GM18508 (cell line): ENCODE data around the gene NKX6-2.
"Not testable (repeated sequence)": the region's sequence is repeated elsewhere in the genome, so short reads cannot be mapped to it uniquely, and the experiment has no call there.

Source experiments
- ATAC-seq: cut with Tn5 transposase; IDR thresholded peaks from one replicate; pipeline ENCODE4 v1.9.1; 2021; ENCODE audit warnings: moderate number of reproducible peaks; ENCODE audit not compliant: insufficient read depth, unreplicated experiment

The NKX6-2 gene

GRCh38 chr10:132784866-132785722 is 853 bp downstream of the NKX6-2 start:
- no peak for ATAC-seq

GRCh38 chr10:132783940-132784865 is 1.7 kb downstream of the NKX6-2 start:
- ATAC-seq: no peak

- no peak for ATAC-seq
Measured at GRCh38 chr10:132783165-132783939, 2.6 kb downstream of the NKX6-2 start.

GRCh38 chr10:132781556-132781955 is 4.4 kb downstream of the NKX6-2 start:
- ATAC-seq: no peak

- ATAC-seq: no peak
Measured at GRCh38 chr10:132780356-132780755, 5.6 kb downstream of the NKX6-2 start.

GRCh38 chr10:132779549-132780294 is 6.2 kb downstream of the NKX6-2 start:
- no peak for ATAC-seq

GRCh38 chr10:132777441-132777840 is 8.5 kb downstream of the NKX6-2 start:
- ATAC-seq: no peak

- no peak for ATAC-seq
Measured at GRCh38 chr10:132776821-132777220, 9.1 kb downstream of the NKX6-2 start.

GRCh38 chr10:132776186-132776585 is 9.8 kb downstream of the NKX6-2 start:
- no peak for ATAC-seq

GRCh38 chr10:132774902-132775863 is 10.8 kb downstream of the NKX6-2 start:
- ATAC-seq: no peak

GRCh38 chr10:132774181-132774901 is 11.6 kb downstream of the NKX6-2 start:
- no peak for ATAC-seq

GRCh38 chr10:132772816-132773215 is 13.1 kb downstream of the NKX6-2 start:
- ATAC-seq: not testable (repeated sequence)

GRCh38 chr10:132770061-132771021 is 15.6 kb downstream of the NKX6-2 start:
- ATAC-seq: no peak

- no peak for ATAC-seq
Measured at GRCh38 chr10:132768346-132769248, 17.4 kb downstream of the NKX6-2 start.

GRCh38 chr10:132766291-132766690 is 19.7 kb downstream of the NKX6-2 start:
- ATAC-seq: no peak

GRCh38 chr10:132765435-132765834 is 20.5 kb downstream of the NKX6-2 start:
- no peak for ATAC-seq
